ENCODE measurements around the gene CCR9. TPM values are rescaled to one million over a fixed set of nuclear protein-coding genes. Genes with fewer than 3 reads are reported as not detected.

Gene CCR9
- total RNA-seq, 1 experiment from 2014 or later: not detected

DNA sequence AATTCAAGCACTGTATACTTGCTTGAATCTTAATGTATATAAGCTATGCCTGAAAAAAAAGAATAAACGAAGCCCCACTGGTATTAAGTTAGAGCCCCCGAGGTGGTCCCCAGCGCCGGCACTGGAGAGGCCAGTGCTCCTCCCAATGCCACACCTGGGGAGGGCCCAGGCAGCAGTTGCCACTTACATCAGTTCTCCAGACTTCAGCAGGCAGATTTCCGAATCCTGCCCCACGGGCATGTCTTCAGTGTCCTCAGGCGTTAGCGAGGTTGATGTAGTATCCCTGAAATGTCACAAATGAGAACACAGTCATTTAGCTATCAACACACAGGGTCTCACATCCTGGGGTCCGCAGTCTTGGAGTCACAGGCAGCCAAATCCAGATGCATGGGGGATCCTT is 49.9 kb downstream of the CCR9 start:
- no peak for DNase-seq (ENCODE audit: low read depth)

DNA sequence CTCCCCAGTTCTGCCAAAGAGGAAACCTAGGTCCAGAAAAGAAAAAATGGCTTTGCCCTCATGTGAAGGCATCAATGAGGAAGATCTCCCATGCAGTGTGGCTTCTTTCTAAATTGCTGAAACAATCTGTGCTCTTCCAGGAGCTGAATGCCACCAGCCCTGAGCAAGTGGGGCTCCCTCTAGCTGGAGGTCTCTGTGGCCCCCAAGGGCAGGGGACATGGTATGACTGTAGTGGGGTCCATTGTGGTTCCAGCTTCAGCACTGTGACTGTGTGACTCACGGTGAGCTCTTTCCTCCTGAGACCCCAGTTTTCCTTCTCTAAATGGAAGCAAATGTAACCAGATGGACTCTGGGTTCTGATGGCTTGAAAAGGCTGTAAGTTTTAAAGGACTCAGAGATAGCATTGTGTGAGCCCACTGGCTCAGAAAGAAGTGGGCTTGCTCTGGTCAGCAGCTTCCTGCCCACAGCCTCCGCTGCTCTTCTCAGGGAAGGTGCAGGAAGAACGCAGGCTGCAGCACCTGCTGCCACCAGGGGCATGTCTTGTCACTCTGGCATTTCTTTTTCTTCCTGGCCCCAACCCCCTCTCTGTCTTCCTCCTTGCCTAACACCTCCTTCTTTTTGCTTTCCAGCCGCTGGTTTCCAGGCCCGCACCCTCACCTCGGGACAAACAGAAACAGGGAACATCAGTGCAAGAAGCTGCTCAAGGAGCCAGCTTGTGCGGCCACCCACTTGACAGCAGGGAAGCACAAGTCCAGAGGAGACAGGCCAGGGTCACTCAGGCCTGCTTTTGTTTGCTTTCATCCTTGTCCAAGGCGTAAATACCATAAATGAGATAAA is 51.1 kb downstream of the CCR9 start:
- DNase-seq (ENCODE audit: low read depth): no peak

DNA sequence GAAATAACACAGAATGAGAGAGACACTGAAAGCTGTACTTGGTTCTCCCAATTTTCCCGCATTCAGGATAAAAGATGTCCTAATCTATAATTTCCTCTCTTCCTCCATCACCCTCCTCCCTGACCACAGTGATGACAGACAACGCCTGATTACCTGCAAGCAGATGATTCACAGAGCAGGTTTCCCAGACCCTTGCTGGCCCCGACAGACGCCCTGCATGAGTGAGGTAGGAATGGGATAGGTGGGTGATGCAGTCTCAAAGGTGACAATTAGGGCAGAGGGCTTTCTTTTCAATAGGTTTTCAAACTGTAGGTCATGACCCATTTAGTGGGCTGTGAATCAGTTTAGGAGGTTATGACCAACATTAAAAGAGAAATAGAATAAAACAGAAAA is 51.7 kb downstream of the CCR9 start:
- DNase-seq (ENCODE audit: low read depth): no peak

DNA sequence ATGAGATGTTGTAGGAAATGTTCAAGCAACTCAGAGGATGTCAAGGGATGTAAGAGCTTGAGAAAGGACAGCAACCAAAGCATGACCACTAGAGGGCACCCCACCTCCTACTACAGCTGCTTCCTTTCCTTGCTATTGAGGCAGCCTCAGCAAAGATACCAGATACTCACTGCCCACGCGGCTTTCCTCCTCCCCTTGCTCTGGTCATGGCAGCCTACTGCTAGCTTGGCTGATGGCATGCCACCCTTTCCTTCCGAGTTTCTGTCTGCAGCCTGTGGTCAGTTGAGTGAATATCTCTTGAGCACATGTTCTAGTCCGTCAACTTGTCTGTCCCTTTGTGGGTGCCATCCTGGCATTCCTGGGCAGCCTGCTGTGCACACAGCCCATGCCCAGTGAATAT is 52.5 kb downstream of the CCR9 start:
- DNase-seq (ENCODE audit: low read depth): peak; percentile 83

DNA sequence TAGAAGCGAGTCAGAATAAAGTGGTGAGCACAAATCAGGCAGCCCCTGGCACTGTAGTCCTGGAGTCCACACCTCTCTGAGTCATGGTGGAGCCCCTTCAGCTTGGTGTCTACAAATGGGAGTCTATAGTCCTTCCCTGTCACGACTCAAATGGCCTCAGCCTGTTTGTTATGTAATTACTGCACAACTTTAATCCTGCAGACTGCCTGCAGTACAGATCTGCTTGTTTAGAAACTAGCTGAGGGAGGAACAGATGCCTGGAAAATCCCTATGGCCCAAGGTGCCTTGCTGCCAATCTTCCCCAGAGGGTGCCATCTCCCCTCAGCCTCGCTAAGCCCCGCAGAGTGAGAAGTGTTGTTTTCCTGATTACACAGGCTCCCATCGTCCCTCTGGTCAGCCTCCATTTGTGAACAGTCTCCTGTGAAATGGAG is 53.0 kb downstream of the CCR9 start:
- peak; percentile 32 for DNase-seq (ENCODE audit: low read depth)

DNA sequence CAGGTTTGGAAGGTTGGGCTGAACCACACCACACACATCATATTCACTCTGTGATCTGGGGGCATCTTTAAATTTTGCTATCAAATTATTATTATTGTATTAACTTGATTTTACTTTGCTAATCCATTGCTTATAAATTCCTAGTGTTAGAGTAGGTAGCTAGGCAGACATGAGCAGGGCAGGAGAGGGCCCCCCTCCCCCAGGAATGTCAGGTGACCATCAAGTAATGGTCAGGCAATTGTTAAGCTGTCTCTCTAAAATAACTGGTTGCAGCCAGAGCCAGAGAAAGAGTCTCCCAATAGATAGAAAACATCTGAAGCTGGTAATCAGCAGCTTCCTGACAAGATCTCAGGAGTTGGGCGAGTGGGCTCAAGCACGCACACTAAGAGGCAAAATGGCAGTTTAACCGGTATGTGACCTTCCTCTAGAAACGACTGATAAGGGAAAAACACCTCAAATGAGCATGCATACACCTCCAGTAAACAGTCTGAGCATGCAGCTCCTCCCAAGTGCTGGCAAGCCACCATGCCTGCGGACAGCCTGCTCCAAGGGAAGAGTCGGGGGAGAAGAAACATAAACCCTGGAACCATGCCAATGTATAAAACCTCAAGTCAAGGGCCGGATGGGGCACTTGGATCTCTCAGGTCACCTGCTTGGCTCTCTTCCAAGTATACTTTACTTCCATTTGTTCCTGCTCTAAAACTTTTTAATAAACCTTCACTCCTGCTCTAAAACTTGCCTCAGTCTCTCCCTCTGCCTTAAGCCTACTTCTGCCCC is 53.8 kb downstream of the CCR9 start:
- DNase-seq (ENCODE audit: low read depth): no peak

DNA sequence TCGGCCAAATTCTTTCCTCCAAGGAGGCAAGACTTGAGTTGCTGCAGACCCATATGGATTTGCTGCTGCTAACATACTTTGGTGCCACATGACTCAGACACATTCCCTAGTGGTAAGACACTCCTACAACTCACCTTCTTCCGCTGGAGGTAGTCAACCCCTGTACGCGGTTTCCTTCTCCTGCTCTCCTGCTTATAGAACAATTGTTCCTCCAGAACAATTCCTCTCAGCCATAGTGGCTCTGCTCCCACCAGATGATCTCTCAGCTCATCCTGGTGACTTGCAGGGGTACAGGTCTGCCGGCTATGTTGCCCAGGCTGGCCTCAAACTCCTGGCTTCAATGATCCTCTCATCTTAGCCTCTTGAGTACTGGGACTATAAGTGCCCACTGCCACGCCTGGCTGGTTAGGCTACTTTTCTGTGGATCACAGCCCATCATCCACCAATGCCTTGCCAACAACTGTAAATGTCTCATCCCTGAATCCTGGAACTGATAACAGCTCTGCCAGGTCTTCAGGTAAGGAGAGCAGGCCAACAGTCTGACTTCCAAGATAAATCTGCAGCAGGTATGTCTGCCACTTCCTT is 54.5 kb downstream of the CCR9 start:
- DNase-seq (ENCODE audit: low read depth): no peak

DNA sequence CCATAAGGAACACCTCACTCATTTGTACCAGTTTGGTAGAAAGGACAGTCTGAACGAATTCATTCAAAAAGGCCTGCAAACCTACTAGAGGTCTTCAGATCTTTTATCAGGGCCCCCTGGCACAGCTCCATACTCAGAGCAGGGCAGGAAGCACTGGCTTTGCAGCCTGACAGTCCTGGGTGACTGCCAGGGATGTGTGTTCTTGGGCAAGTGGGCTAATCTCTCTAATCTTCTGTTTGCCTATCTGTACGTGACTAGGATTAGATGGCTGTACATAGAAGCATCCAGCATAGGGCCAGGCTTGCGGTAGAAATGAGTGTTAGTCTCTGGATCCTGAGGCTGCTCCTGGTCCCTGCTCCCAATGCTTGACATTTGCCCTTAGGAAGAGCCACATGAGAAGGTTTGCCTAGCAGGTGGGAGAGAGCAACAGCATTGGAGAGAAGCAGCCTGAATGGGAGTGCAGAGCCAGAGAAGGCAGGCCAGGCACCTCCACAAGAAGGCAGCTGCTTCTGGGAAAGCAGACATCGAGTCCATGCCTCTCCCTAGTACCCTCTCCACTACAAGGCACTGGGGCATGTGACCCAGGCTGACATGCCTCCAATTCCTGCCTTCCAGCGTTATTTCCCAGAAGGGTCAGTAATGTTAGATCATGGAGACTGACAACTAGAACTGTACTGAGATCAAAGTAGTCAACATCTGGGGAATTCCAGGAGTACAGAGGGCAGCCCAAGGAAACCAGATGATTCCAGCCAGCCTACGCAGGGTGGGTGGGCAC is 55.9 kb downstream of the CCR9 start:
- peak; percentile 21 for DNase-seq (ENCODE audit: low read depth)

DNA sequence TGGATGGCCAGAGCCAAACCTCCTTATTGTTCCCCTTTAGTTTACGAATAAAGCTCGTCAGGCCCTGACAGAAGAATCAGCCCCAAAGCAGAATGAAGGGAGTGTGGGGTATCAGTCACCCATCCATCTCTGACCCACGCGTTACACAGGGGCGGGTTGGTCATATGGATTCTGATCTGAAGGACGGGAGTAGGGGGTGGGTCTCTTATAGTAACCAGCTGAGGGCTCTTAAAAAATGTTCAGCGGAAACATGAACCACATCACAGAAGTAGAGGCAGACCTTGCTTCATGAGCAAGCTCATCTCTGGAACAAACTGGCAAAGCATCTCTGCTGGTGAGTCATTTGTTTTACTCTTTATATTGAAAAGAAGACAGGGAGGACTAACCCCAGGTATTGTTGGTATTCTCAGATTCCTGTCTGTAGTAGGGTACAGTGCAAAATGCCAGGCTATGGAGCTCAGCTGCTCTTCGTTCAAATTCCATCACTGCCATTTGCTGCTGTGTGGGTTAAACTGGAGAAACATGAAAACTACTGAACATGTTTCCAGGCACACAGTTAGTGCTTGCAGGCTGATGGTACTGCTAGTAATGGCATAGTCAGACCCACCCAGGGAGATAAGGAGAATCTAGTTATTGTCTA is 57.0 kb downstream of the CCR9 start, which contains the start of gene CXCR6:
TSS of gene CXCR6 (plus strand) at position 258 of the 640 bp plus-strand sequence. CDS start 3,018 bp downstream, outside the sequence.
- no peak for DNase-seq (ENCODE audit: low read depth)

DNA sequence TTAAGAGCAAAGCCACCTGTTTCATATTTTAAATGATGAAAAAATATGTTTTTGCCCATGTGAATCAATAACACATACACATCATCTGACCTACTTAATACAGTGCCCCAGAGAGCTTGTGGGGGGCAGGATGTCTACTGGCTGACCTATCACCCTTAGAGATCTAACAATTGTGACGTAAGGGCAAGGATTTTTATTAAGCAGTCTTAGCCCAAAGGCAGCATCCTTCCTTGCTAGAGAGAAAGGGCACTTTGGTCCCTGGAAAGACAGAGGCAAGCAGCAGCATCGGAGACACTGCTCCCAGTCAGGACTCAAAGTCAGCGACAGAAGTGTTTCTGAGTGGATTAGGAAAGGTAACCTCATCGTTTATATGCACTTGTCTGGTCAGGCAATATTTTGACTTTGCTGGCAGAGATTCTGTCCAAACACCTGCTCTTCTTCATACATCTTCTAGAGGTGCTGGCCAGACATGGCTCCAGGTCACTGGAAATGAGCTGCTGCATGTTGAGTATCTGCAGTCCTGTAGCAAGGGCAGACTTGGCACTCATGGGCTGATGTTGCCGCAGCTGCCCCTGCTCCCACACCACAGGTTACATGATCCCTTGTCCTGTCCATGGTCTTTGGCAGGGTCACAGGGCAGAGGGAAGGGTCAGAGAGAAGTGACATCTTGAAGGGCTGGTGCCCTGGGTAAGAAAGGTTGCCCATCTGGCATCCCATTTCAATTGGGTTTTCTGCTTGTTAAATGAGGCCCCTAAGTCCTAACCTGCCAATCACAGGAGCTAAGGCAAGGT is 58.7 kb downstream of the CCR9 start:
- no peak for DNase-seq (ENCODE audit: low read depth)

DNA sequence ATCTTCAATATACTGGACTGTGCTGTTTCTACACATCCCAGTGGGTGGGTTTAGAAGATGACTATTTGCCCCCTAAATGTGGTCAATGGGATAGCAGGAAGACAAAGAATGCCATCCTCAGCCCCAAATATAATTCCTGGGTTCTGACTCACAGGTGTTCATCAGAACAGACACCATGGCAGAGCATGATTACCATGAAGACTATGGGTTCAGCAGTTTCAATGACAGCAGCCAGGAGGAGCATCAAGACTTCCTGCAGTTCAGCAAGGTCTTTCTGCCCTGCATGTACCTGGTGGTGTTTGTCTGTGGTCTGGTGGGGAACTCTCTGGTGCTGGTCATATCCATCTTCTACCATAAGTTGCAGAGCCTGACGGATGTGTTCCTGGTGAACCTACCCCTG is 60.0 kb downstream of the CCR9 start:
- DNase-seq (ENCODE audit: low read depth): peak; percentile 22

DNA sequence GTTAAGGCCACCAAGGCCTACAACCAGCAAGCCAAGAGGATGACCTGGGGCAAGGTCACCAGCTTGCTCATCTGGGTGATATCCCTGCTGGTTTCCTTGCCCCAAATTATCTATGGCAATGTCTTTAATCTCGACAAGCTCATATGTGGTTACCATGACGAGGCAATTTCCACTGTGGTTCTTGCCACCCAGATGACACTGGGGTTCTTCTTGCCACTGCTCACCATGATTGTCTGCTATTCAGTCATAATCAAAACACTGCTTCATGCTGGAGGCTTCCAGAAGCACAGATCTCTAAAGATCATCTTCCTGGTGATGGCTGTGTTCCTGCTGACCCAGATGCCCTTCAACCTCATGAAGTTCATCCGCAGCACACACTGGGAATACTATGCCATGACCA is 60.5 kb downstream of the CCR9 start:
- no peak for DNase-seq (ENCODE audit: low read depth)

DNA sequence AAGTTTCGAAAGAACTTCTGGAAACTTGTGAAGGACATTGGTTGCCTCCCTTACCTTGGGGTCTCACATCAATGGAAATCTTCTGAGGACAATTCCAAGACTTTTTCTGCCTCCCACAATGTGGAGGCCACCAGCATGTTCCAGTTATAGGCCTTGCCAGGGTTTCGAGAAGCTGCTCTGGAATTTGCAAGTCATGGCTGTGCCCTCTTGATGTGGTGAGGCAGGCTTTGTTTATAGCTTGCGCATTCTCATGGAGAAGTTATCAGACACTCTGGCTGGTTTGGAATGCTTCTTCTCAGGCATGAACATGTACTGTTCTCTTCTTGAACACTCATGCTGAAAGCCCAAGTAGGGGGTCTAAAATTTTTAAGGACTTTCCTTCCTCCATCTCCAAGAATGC is 61.0 kb downstream of the CCR9 start:
- no peak for DNase-seq (ENCODE audit: low read depth)

DNA sequence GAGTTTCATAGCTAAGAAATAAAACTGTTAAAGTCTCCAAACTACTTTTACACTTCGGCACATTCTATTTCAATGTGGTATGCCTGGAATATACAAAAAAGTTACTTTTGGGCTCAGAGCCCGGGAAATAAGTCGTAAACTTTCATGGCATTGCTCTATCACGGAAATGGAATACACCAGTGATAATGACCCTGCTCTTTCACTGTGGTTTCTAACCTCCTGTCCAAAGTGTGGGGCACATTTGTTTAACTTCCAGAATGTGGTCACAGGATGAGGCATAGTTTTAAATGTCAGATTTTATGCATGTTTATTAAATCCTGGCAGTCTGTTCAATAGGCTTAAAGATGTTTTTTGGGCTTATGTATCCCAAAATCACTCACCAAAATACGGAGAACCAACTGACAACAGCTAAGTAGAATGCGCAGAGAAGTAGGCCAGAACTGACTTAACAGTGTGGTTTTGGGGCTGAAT is 62.0 kb downstream of the CCR9 start:
- DNase-seq (ENCODE audit: low read depth): no peak

DNA sequence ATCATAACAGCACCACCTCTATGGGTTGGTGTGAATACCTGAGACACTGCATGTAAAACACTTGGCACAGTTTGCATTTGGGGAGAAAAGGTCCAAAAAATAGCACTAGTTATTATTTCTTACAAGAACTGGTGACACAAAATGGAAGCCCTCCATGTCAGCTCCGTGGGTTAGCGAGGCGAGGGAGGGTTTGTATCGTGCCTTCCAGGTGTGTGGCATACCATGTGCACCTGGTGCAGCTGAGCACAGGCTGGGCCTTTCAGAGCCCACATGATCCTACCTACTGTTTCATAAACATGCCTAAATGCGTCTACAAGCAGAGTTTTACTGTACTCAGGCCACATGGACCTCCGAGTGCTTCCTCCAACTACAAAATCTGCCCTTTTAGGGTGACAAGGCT is 62.5 kb downstream of the CCR9 start:
- DNase-seq (ENCODE audit: low read depth): no peak

DNA sequence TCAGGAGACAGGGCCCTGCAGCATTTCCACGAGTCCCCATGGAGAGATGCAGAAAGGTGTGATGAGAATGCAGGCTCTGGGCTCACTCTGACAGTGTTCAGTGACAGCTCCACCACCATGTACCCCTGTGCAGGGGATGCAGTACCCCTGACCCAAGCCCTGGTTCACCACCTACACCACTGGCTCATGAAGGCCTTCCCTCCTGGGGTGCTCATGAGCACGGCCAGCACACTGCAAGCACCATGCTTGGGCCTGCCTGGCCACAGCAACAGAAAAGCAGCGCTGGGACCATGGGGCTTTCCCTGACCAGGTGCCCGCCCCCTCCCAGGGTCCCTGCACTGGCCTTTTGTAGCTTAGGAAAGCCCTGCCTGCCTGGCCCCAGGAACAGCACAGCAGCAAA is 63.1 kb downstream of the CCR9 start:
- DNase-seq (ENCODE audit: low read depth): no peak

DNA sequence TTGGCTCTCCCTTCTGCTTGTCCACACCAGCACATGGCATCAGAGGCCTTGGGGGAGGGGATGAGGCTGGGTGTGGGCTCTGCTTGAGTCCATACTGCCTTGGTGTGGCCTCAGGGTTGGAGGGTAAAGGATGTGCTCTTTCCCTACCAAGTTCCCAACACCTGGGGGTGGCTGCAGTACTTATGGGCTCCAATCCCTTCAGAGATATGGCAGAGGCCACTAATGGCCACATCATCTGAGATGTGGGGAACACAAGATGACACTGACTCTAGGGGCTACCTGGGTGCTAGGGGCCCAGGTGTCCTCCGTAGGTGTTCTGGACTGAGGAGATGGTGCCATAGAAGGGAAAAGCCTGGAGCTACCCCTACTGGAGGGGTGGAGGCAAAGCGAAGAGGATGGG is 63.8 kb downstream of the CCR9 start:
- no peak for DNase-seq (ENCODE audit: low read depth)

DNA sequence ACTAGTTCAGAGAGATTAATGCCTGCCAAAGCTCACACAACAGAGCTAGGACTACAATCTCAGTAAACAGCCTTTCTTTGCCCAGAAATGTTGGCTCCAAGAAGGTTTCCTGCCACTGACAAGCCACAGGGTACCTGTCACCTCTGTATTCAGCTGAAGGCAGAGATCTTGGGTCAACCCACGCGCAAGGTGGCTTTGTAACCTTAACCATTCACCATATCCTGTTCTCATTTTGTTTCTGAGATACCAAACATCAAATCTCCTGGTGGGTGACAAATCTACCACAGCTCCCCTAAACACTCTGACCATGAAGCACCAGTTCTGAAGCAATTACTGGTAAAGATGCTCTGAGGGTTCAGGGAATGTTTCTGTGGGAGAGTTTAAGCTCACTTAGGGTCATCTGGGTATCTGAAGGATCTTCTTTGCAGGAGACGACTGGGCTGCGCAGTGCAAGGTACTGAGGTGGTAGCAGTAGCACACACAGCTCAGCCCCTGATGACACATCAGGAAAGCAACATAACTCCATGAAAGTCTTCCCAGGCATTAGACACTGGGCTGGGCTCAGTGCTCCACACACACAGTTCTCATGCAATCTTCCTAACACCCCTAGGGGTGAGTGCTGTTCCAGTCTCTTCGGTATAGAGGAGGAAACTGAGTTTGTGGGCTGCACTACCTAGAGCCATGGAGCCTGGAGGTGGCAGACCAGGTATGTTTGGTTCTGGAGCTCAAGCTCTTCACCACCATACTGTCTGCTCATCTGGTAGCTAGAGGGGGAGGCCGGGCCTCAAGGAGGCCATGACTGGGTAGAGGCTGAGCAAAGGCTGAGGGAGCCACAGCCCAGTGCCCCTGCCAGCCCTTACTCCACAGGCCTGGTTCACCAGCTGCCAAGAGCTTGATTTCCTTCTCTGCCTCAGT is 64.6 kb downstream of the CCR9 start:
- DNase-seq (ENCODE audit: low read depth): no peak

DNA sequence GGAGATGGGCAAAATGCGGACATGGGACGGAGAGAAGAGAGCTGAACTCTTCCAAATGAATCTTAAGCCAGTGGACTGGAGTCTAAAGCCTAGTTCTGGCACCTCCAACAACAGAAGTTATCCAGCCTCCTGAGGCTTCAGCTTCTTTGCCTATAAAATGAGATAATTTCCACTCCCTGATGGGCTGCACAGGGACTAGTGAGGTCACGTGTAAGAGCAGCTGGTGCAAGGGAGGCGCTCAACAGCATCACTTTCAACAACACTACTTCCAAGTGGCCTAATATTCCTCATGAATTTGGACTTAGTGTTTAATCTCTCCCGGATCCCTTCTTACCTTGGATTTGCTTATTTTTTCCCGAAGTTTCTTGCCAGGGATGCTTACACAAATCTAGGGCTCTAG is 65.6 kb downstream of the CCR9 start:
- DNase-seq (ENCODE audit: low read depth): no peak
